ENCODE data around the gene TRIM54. TPM values are rescaled to one million over a fixed set of nuclear protein-coding genes. Genes with fewer than 3 reads are reported as not detected.

The TRIM54 gene
- total and polyA plus RNA-seq, 2 of the 4 experiments (the other 2 are of a cell fraction), result 0.15 TPM; not detected in 1

GRCh38 chr2:27304488-27305240, 22.4 kb downstream of the TRIM54 start (continued):
- TF ChIP-seq MAFK (IDR thresholded peaks at IDR 0.05; ENCODE audit: low read depth, low read length), result no peak

GRCh38 chr2:27305516-27305915, 23.3 kb downstream of the TRIM54 start:
- Histone ChIP-seq H3K18ac (ENCODE audit: low read depth, low read length) (no peak overlapping the region), H3K36me3 (ENCODE audit: control insufficient read depth, insufficient read depth, low read length) (peaks cover 8% of the 10 kb centered on the region), H3K23ac (ENCODE audit: low read depth, low read length) (no peak overlapping the region), H3K9me1 (ENCODE audit: insufficient read depth, low read length) (no peaks in the 10 kb centered on the region; the same call in 1 of the 2 replicates), H2AK9ac (replicated peaks; ENCODE audit: low read depth, low read length, poor library complexity) (no peak overlapping the region), H3K4me2 (ENCODE audit: low read depth, low read length) (no peak overlapping the region), H3K27ac (ENCODE audit: insufficient read depth, low read length) (no peak overlapping the region), H4K20me1 (ENCODE audit: insufficient read depth, low read length) (peaks cover 10% of the 10 kb centered on the region), H4K5ac (ENCODE audit: low read depth, low read length) (no peak overlapping the region), H2BK20ac (ENCODE audit: low read depth, low read length) (no peak overlapping the region), H3K14ac (replicated peaks; ENCODE audit: low read depth, low read length) (no peak overlapping the region), H4K8ac (ENCODE audit: low read depth in 2 of 2, low read length in 2 of 2) (no peak overlapping the region), H3K27me3 (ENCODE audit: control insufficient read depth, insufficient read depth, low read length) (peaks cover 41% of the 10 kb centered on the region), H2BK15ac (ENCODE audit: low read depth, low read length) (no peak overlapping the region), H3K56ac (ENCODE audit: extremely low read depth, insufficient read depth, low read length) (no peak overlapping the region), H2BK5ac (ENCODE audit: low read depth, low read length, poor library complexity, severe bottlenecking) (no peak overlapping the region), H4K91ac (ENCODE audit: insufficient read depth, low read depth, low read length) (no peak overlapping the region), H3K9ac (ENCODE audit: low read depth, low read length) (no peak overlapping the region), H3K4me1 (ENCODE audit: control insufficient read depth, insufficient read depth, low read length) (no peaks in the 10 kb centered on the region; the same call in 1 of the 2 replicates), H2AFZ (replicated peaks; ENCODE audit: low read length, poor library complexity) (no peak overlapping the region), H3K4ac (ENCODE audit: low read depth, low read length) (no peak overlapping the region), H2AK5ac (ENCODE audit: low read depth, low read length) (no peak overlapping the region), H2BK120ac (ENCODE audit: low read depth, low read length) (no peak overlapping the region), H3K4me3 (ENCODE audit: insufficient read depth, low read depth, low read length) (no peak overlapping the region), H3K79me1 (ENCODE audit: low read depth in 1 of 2, low read length in 2 of 2) (no peaks in the 10 kb centered on the region), H3K9me3 (ENCODE audit: control insufficient read depth, insufficient read depth, low read length) (no peaks in the 10 kb centered on the region; the same call in 1 of the 2 replicates)
- BruUV-seq (replicated peaks), result no TSS peak
- POLR2A ChIA-PET (ENCODE audit: unreplicated experiment), result no interaction called here
- WGBS, 2 experiments (ENCODE audit: extremely low coverage in 2 of 2, insufficient read length in 1 of 2), result 95% methylated on average over 9 of the region's 16 CpGs; no CpG with 5 or more reads in 1 of the 2 experiments
- TF ChIP-seq ELK1 (IDR thresholded peaks at IDR 0.05; ENCODE audit: borderline replicate concordance, low read depth, low read length) (no peak), RAD21 (IDR thresholded peaks at IDR 0.05; ENCODE audit: low read length) (no peak), MXI1 (IDR thresholded peaks at IDR 0.05; ENCODE audit: borderline replicate concordance, low read depth, low read length) (no peak), NFE2L2 (IDR thresholded peaks at IDR 0.05; ENCODE audit: low read depth, low read length) (no peak), MAZ (IDR thresholded peaks at IDR 0.05; ENCODE audit: borderline replicate concordance, low read depth, low read length) (no peak), USF2 (IDR thresholded peaks at IDR 0.05; ENCODE audit: low read depth, low read length) (no peak)
- ATAC-seq (ENCODE audit: low read depth), result no peak
- in situ Hi-C loops (cut with MboI; ENCODE audit: low sequenced_read_pairs), result no loop called here
- intact Hi-C loops (cut with micrococcal nuclease), result no loop called here
- CTCF ChIA-PET, result interaction anchor here (0.5 kb wide), 1 partner anchor 135 kb away, joined by 3 read pairs; no protein-coding TSS in a partner anchor
- dilution Hi-C loops (cut with HindIII; ENCODE audit: low sequenced_read_pairs, unreplicated experiment), result no loop called here
- DNase-seq, result no peak

Measured in IMR-90 (cell line).